ENCODE data around the gene FOXN3.

- TF ChIP-seq, protein P1, sequence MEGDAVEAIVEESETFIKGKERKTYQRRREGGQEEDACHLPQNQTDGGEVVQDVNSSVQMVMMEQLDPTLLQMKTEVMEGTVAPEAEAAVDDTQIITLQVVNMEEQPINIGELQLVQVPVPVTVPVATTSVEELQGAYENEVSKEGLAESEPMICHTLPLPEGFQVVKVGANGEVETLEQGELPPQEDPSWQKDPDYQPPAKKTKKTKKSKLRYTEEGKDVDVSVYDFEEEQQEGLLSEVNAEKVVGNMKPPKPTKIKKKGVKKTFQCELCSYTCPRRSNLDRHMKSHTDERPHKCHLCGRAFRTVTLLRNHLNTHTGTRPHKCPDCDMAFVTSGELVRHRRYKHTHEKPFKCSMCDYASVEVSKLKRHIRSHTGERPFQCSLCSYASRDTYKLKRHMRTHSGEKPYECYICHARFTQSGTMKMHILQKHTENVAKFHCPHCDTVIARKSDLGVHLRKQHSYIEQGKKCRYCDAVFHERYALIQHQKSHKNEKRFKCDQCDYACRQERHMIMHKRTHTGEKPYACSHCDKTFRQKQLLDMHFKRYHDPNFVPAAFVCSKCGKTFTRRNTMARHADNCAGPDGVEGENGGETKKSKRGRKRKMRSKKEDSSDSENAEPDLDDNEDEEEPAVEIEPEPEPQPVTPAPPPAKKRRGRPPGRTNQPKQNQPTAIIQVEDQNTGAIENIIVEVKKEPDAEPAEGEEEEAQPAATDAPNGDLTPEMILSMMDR (conservative IDR thresholded peaks at IDR 0.05 in 1 of 2, IDR thresholded peaks at IDR 0.05 in 1 of 2; ENCODE audit: low read depth in 1 of 2, low read length in 2 of 2) = no peak
- no peak for TF ChIP-seq EZH2 (IDR thresholded peaks at IDR 0.05; ENCODE audit: low read length, missing control alignments)
Measured at GRCh38 chr14:89251061-89251460, 166.0 kb downstream of the FOXN3 start.
